Measurements from ENCODE around the gene PIGA.
"Not testable (repeated sequence)": the region's sequence is repeated elsewhere in the genome, so short reads cannot be mapped to it uniquely, and the experiment has no call there.

Gene PIGA

DNA sequence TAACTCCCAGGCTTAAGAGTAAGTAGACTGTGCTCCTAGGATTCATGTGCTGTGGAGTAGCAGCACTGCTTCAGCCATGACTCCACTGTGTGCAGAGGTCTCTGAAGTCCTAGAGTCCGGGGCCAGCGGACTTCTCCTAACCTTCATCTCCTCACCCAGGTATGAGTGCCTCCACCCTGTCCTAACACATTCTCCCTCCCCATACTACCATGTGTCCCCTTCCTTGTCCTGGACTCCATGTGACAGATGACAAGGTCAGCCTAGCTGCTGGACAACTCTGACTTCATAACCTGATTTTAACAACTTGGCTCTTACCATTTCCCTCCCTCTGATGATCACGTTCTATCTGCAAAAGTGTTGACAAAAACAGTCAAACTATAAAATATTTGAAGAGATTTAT, 36.5 kb downstream of the PIGA start:
- ChIA-PET POLR2A (ENCODE audit: low non-redundant PET) (no interaction called here), CTCF (interaction anchor here (0.5 kb wide), 1 partner anchor 14 kb away, joined by 4 read pairs; no protein-coding TSS in a partner anchor)
- H3K27ac ChIP-seq: no peak overlapping the region
- DNase-seq (ENCODE audit: low spot score): no peak
- TF ChIP-seq, protein P1, sequence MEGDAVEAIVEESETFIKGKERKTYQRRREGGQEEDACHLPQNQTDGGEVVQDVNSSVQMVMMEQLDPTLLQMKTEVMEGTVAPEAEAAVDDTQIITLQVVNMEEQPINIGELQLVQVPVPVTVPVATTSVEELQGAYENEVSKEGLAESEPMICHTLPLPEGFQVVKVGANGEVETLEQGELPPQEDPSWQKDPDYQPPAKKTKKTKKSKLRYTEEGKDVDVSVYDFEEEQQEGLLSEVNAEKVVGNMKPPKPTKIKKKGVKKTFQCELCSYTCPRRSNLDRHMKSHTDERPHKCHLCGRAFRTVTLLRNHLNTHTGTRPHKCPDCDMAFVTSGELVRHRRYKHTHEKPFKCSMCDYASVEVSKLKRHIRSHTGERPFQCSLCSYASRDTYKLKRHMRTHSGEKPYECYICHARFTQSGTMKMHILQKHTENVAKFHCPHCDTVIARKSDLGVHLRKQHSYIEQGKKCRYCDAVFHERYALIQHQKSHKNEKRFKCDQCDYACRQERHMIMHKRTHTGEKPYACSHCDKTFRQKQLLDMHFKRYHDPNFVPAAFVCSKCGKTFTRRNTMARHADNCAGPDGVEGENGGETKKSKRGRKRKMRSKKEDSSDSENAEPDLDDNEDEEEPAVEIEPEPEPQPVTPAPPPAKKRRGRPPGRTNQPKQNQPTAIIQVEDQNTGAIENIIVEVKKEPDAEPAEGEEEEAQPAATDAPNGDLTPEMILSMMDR (conservative IDR thresholded peaks at IDR 0.05; ENCODE audit: low read depth): no peak

DNA sequence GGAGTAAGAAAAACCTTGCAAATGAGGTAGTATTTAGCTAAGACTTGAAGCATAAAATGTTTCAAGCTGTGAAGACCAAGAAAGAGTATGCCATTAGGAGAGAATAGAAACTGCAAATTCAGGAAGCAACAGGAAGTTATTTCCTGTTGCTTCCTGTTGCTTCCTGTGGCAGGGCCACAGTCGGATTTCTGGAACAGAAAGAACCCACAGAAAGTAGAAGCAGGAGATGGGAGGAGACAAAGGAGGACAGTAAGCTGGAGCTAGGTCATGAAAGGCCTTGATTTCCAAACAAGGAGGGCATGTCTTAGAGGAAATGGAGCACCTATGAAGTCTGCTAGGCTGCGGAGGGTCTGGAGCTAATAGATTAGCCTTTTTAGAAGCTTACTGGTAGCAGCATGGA, 37.1 kb downstream of the PIGA start:
- no peak overlapping the region for H3K27ac ChIP-seq
- TF ChIP-seq, protein P1 (conservative IDR thresholded peaks at IDR 0.05; ENCODE audit: low read depth): no peak
- DNase-seq (ENCODE audit: low spot score): no peak
- CTCF ChIA-PET: interaction anchor here (0.5 kb wide), 1 partner anchor 15 kb away, joined by 4 read pairs; no protein-coding TSS in a partner anchor
- POLR2A ChIA-PET (ENCODE audit: low non-redundant PET): no interaction called here

DNA sequence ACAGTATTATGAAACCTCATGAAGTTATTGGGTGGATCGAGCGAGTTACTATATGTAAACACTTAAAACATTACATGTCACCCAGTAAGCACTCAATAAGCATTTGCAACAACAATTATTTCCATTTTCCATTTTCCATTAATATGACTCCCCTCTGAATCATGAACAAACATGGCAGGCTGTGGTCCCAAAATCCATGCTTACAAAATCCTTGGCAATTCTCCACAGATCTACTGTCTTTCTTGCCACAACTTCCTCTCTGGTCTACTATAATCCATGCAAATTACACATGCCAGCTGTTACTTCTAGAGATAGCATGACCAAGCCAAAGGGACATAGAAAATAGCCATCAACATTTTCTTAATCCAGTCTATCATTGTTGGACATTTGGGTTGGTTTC, 41.9 kb downstream of the PIGA start:
- TF ChIP-seq, protein P1 (conservative IDR thresholded peaks at IDR 0.05; ENCODE audit: low read depth): no peak
- no peak overlapping the region for H3K27ac ChIP-seq
- ChIA-PET CTCF (no interaction called here), POLR2A (ENCODE audit: low non-redundant PET) (no interaction called here)
- DNase-seq (ENCODE audit: low spot score): no peak

DNA sequence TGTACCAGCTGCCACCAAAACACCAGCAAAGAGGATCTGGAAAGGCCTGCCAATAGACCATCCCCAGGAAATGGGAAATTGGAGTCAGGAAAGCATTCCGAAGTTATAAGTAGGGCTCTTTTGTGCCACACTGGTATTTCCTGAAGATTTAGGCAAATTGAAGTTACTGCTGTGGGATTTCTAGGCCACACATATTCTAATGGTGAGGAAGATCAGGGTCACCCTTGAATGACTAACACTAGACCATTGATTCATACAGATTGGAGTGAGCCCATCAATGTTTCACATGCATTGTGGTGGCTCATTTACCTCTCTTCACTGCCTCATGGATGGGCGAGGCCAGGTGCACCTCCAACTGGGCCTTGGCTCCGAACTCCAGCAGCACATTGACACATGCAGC, 42.5 kb downstream of the PIGA start:
- H3K27ac ChIP-seq: no peak overlapping the region
- ChIA-PET CTCF (interaction anchor here (0.6 kb wide), 1 partner anchor 84 kb away, joined by 3 read pairs; no protein-coding TSS in a partner anchor), POLR2A (ENCODE audit: low non-redundant PET) (no interaction called here)
- TF ChIP-seq, protein P1 (conservative IDR thresholded peaks at IDR 0.05; ENCODE audit: low read depth): no peak
- no peak for DNase-seq (ENCODE audit: low spot score)

DNA sequence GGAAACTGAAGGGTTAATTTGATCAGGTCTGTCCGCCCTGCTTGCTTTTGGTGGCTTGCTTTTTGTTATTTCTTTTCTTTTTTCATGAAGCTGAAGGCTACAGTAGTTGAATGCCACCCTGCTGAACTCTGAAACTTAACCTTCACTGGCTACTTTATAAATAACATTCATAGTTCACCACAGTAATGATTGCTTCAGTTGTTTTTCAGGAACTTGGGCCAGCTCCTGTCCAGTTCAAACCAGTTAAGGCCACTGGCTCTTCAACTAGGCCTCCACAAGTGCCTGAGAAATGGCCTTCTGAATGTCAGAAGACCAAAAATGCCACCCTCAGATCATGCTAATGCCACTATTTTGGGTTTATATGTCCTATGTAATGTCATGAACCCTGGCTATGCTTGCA, 57.7 kb downstream of the PIGA start:
- ChIA-PET CTCF (no interaction called here), POLR2A (ENCODE audit: low non-redundant PET) (no interaction called here)
- no peak overlapping the region for H3K27ac ChIP-seq
- TF ChIP-seq, protein P1 (conservative IDR thresholded peaks at IDR 0.05; ENCODE audit: low read depth): no peak
- no peak for DNase-seq (ENCODE audit: low spot score)

DNA sequence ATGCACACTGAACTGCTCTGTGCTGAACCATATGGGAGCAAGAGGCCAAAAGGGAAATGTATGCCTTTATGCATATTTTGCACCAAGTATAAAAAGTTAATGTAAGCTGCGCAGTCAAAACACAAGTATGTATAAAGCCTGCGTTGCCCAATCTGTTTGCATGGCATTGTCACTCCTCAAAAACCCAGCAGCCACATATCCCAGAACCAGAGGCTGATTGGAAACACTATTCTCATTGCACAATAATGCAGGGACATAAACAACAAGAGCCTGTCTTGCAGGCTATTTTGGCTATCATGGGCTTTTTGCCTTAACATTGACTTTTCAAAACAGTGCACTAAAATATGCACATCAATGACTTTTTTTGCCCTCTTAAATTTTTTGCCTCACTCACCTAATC, 60.4 kb downstream of the PIGA start:
- POLR2A ChIA-PET (ENCODE audit: low non-redundant PET): no interaction called here
- H3K27ac ChIP-seq: no peak overlapping the region
- no peak for DNase-seq (ENCODE audit: low spot score)
- TF ChIP-seq, protein P1 (conservative IDR thresholded peaks at IDR 0.05; ENCODE audit: low read depth): no peak
- CTCF ChIA-PET: no interaction called here

DNA sequence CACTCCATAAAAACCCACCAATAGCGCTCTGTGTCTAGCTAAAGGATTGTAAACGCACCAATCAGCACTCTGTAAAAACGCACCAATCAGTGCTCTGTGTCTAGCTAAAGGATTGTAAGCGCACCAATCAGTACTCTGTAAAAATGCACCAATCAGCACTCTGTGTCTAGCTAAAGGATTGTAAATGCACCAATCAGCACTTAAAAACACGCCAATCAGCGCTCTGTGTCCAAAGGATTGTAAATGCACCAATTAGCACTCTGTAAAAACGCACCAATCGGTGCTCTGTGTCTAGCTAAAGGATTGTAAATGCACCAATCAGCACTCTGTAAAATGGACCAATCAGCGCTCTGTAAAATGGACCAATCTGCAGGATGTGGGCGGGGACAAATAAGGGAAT, 62.0 kb downstream of the PIGA start:
- DNase-seq (ENCODE audit: low spot score); CTCF ChIA-PET; POLR2A ChIA-PET (ENCODE audit: low non-redundant PET); H3K27ac ChIP-seq: not testable (repeated sequence)

All from RWPE1 (cell line).